Rectal smooth muscle tissue (tissue), 1 donor: ENCODE data around the gene ZCWPW1.
"Not testable (repeated sequence)": the region's sequence is repeated elsewhere in the genome, so short reads cannot be mapped to it uniquely, and the experiment has no call there.

Experiments
- H3K27ac ChIP-seq: one replicate; pipeline ENCODE4 v1.7.0; 2013; ENCODE audit warnings: low read depth, low read length, inconsistent platforms
- H3K27me3 ChIP-seq: one replicate; pipeline ENCODE4 v1.7.0; 2013; ENCODE audit warnings: low read length; ENCODE audit not compliant: control insufficient read depth, insufficient read depth
- H3K36me3 ChIP-seq: one replicate; pipeline ENCODE4 v1.7.0; 2013; ENCODE audit warnings: low read length; ENCODE audit not compliant: control insufficient read depth, insufficient read depth
- H3K4me1 ChIP-seq: one replicate; pipeline ENCODE4 v1.7.0; 2013; ENCODE audit warnings: low read length; ENCODE audit not compliant: control insufficient read depth, insufficient read depth
- H3K4me3 ChIP-seq: one replicate; pipeline ENCODE4 v1.7.0; 2013; ENCODE audit warnings: low read length
- H3K9ac ChIP-seq: one replicate; pipeline ENCODE4 v1.7.0; 2013; ENCODE audit warnings: low read length

The ZCWPW1 gene

GRCh38 chr7:100382234-100382853 lies 46.2 kb downstream of the ZCWPW1 start:
- H3K4me1 ChIP-seq, H3K27me3 ChIP-seq, H3K9ac ChIP-seq, H3K4me3 ChIP-seq, H3K27ac ChIP-seq, H3K36me3 ChIP-seq: not testable (repeated sequence)

DNA sequence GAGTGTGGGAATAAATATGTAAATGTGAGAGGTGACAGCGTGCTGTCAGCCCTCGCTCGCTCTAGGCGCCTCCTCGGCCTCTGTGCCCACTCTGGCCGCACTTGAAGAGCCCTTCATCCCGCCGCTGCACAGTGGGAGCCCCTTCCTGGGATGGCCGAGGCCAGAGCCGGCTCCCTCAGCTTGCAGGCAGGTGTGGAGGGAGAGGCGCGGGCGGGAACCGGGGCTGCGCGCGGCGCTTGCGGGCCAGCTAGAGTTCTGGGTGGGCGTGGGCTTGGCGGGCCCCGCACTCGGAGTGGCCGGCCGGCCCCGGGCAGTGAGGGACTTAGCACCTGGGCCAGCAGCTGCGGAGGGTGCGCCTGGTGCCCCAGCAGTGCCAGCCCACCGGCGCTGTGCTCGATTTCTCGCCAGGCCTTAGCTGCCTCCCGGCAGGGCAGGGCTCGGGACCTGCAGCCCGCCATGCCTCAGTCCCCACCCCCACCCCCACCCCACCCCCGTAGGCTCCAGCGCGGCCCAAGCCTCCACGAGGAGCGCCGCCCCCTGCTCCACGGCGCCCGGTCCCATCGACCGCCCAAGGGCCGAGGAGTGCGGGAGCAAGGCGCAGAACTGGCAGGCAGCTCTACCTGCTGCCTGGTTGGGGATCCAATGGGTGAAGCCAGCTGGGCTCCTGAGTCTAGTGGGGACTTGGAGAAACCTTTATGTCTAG lies 46.8 kb downstream of the ZCWPW1 start:
- not testable (repeated sequence) for H3K36me3 ChIP-seq, H3K27me3 ChIP-seq, H3K4me3 ChIP-seq, H3K9ac ChIP-seq, H3K27ac ChIP-seq, H3K4me1 ChIP-seq

DNA sequence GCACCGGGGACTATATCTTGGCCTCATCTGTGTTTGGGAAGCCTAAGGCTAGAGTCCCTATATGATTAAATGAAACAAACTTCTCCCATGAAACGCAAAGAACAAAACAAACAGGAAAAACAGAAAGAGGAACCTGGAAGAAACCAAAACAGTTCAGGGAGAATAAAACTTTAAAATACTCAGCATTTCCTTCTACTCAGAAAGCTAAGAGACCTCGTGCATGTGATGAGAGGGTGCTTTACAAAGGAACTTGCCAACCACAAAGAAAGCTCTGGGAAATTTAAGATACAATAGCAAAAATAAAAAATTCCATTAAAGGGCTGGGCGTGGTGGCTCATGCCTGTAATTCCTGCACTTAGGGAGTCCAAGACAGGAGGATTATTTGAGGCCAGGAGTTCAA lies 48.3 kb downstream of the ZCWPW1 start:
- H3K9ac ChIP-seq: no peak overlapping the region
- no peaks in the 10 kb centered on the region for H3K36me3 ChIP-seq
- H3K4me3 ChIP-seq: no peak overlapping the region
- H3K27ac ChIP-seq: no peak overlapping the region
- H3K27me3 ChIP-seq: no peaks in the 10 kb centered on the region
- H3K4me1 ChIP-seq: no peaks in the 10 kb centered on the region

GRCh38 chr7:100378114-100378755 lies 50.3 kb downstream of the ZCWPW1 start:
- Histone ChIP-seq H3K27ac (no peak overlapping the region), H3K4me1 (no peaks in the 10 kb centered on the region), H3K36me3 (no peaks in the 10 kb centered on the region), H3K27me3 (no peaks in the 10 kb centered on the region), H3K4me3 (no peak overlapping the region), H3K9ac (no peak overlapping the region)

- Histone ChIP-seq H3K36me3 (no peaks in the 10 kb centered on the region), H3K27me3 (no peaks in the 10 kb centered on the region), H3K9ac (no peak overlapping the region), H3K27ac (no peak overlapping the region), H3K4me1 (no peaks in the 10 kb centered on the region), H3K4me3 (no peak overlapping the region)
These were observed 52.4 kb downstream of the ZCWPW1 start for GRCh38 chr7:100376066-100376465.

GRCh38 chr7:100374601-100375000 lies 53.9 kb downstream of the ZCWPW1 start:
- Histone ChIP-seq H3K27ac (no peak overlapping the region), H3K36me3 (no peaks in the 10 kb centered on the region), H3K4me3 (no peak overlapping the region), H3K9ac (no peak overlapping the region), H3K4me1 (no peaks in the 10 kb centered on the region), H3K27me3 (no peaks in the 10 kb centered on the region)

- H3K9ac ChIP-seq, H3K27me3 ChIP-seq, H3K27ac ChIP-seq, H3K36me3 ChIP-seq, H3K4me3 ChIP-seq, H3K4me1 ChIP-seq: not testable (repeated sequence)
These were observed 54.5 kb downstream of the ZCWPW1 start for GRCh38 chr7:100373870-100374598.

DNA sequence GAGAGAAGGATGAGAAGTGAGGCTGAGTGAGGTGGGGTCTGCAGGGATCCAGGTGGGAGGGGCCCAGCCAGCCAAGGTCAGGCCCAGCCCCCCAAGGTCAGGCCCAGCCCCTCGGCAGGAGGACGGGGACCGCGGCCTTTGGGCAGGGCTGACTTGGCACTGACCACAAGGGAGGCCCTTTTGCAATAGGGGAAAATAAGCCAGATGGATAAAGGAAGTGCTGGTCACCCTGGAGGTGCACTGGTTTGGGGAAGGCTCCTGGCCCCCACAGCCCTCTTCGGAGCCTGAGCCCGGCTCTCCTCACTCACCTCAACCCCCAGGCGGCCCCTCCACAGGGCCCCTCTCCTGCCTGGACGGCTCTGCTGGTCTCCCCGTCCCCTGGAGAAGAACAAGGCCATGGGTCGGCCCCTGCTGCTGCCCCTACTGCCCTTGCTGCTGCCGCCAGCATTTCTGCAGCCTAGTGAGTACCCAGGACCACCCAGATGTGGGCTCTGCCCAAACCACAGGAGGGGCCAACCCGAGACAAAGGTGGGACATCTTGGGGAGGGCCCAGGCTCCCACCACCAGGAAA lies 55.2 kb downstream of the ZCWPW1 start, which contains the start of gene PILRA:
PILRA (plus strand) TSS at position 227 of the 571 bp plus-strand sequence; CDS start at position 397, 170 bp downstream.
- H3K4me1 ChIP-seq: no peaks in the 10 kb centered on the region
- no peak within 1 kb of the TSS for H3K9ac ChIP-seq
- no peaks in the 10 kb centered on the region for H3K27me3 ChIP-seq
- no peak within 1 kb of the TSS for H3K4me3 ChIP-seq
- no peak within 1 kb of the TSS for H3K27ac ChIP-seq
- no peaks in the 10 kb centered on the region for H3K36me3 ChIP-seq

DNA sequence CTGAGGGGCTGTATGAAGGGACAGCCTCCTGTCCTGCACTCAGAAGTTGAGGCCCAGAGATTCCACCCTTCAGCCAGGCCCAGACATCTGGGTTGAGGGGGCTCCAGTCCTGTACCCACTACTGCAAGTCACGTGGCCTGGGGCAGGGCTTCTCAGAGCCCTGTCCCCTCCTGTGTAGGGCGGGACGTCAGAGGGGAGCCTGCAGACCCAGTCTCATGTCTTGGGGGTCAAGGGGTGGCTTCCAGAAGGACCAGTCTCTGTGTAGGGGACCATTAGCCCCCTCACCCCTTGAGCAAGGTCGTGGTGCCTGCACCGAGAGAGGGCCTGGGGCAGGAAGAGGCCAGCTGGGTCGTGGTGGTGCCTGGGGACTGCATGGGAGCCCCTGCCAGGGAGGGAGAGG lies 55.8 kb downstream of the ZCWPW1 start:
- Histone ChIP-seq H3K36me3 (no peaks in the 10 kb centered on the region), H3K27ac (no peak overlapping the region), H3K27me3 (no peaks in the 10 kb centered on the region), H3K4me1 (no peaks in the 10 kb centered on the region), H3K9ac (no peak overlapping the region), H3K4me3 (no peak overlapping the region)

- Histone ChIP-seq H3K36me3 (no peaks in the 10 kb centered on the region), H3K27me3 (no peaks in the 10 kb centered on the region), H3K4me1 (no peaks in the 10 kb centered on the region), H3K4me3 (no peak overlapping the region), H3K9ac (no peak overlapping the region), H3K27ac (no peak overlapping the region)
These were observed 56.2 kb downstream of the ZCWPW1 start for GRCh38 chr7:100372256-100372655.

DNA sequence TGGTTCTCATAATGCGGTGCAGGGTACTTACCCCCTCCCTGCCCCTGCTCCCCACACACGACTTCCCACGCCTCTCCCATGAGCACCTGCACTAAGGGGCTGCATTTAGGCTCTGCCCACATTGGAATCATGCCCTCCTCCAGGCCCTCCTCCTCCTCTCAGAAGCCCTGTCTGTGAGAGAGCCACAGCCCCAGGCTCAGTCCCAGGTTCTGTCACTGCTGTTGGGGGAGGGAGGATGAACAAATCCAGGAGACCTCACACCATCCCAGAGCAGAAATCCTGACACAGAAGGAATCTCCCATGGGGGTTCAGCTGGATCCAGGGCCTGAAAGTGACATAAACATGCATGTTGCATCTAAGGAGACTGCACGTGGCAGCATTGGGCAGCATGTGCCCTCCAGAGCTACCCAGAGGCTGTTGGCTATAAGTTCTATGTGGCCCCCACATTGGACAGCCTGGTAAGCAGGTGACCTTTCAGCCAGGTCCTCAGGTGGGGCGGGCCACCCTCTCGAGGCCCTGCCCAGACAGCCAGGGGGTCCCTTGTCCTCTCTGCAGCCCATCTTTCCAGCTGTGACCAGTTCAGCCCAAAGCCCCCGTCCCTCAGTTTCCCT lies 56.8 kb downstream of the ZCWPW1 start:
- no peaks in the 10 kb centered on the region for H3K4me1 ChIP-seq
- H3K9ac ChIP-seq: no peak overlapping the region
- no peak overlapping the region for H3K27ac ChIP-seq
- no peak overlapping the region for H3K4me3 ChIP-seq
- H3K36me3 ChIP-seq: no peaks in the 10 kb centered on the region
- no peaks in the 10 kb centered on the region for H3K27me3 ChIP-seq

GRCh38 chr7:100370746-100371145 lies 57.8 kb downstream of the ZCWPW1 start:
- Histone ChIP-seq H3K27me3 (no peaks in the 10 kb centered on the region), H3K9ac (no peak overlapping the region), H3K36me3 (no peaks in the 10 kb centered on the region), H3K27ac (no peak overlapping the region), H3K4me1 (no peaks in the 10 kb centered on the region), H3K4me3 (no peak overlapping the region)
